CD14-positive monocyte (primary cell): ENCODE data around the gene MRGPRX1. TPM values are rescaled to one million over a fixed set of nuclear protein-coding genes. Genes with fewer than 3 reads are reported as not detected.

Source experiments
- polyA plus RNA-seq, 3 donors: library from polyadenylated mRNA; depleted of rRNA in 1 of 3; unstranded in 2 of 3; stranded (reverse) in 1 of 3; fragments of 300-500 nt in 2 of 3; fragments of >200 nt in 1 of 3; fragmentation: Illumina TruSeq in 2 of 3; gene quantifications; 1 replicate in 2 of 3; 2 replicates in 1 of 3; pipeline ENCODE4 v1.2.3, GENCODE V29; 2012 to 2021

MRGPRX1 gene
- polyA plus RNA-seq, 3 donors: not detected

Other genes with a start within 250 kb of the MRGPRX1 start
- 1 to 10 TPM; 1.3 to 4.3 (median 3.5) TPM for gene TMEM86A, start 240.6 kb downstream of the MRGPRX1 start, polyA plus RNA-seq
- gene IGSF22, start 213.2 kb downstream of the MRGPRX1 start, polyA plus RNA-seq: not detected
- not detected for gene PTPN5, start 147.6 kb downstream of the MRGPRX1 start, polyA plus RNA-seq
- not detected for gene MRGPRX2, start 121.3 kb upstream of the MRGPRX1 start, polyA plus RNA-seq
- gene ZDHHC13, start 177.8 kb upstream of the MRGPRX1 start, polyA plus RNA-seq: 1 to 10 TPM; 5.6 to 7.5 (median 5.6) TPM